Endothelial cell of umbilical vein (primary cell): ENCODE data around the gene CCDC69. TPM values are rescaled to one million over a fixed set of nuclear protein-coding genes. Genes with fewer than 3 reads are reported as not detected.

ENCODE experiments used
- BruUV-seq: library from RNA; stranded (reverse); fragments of 400-500 nt; replicated peaks from 2 replicates; lab custom pipeline; 2021; lab: Mats Ljungman, UMichigan
- CTCF ChIA-PET: fragments of 300-600, 350-600 bp; sonication (Branson Sonifier 250); formaldehyde crosslinking; loops from one replicate; lab custom pipeline; 2021; ENCODE audit warnings: antibody characterized with exemption, inconsistent platforms; lab: Charles Lee
- POLR2A ChIA-PET: fragments of 300-600, 350-600 bp; sonication (Branson Sonifier 250); formaldehyde crosslinking; loops from one replicate; lab custom pipeline; 2021; ENCODE audit warnings: antibody characterized with exemption, inconsistent platforms; lab: Charles Lee
- DNase-seq: peaks from one replicate; pipeline ENCODE4 v3.0.0-alpha.2; 2011; ENCODE audit warnings: low read depth, low spot score
- FAIRE-seq: peaks from 2 replicates; lab custom pipeline; 2011; peaks lifted over from hg19 to GRCh38; lab: Jason Lieb, UNC
- H2AFZ ChIP-seq: 2 replicates; pipeline ENCODE4 v1.6.0; 2012; ENCODE audit warnings: low read depth, low read length, control low read depth, inconsistent platforms
- H3K27ac ChIP-seq: 2 replicates; pipeline ENCODE4 v1.5.1; 2011; ENCODE audit warnings: low read depth, mild to moderate bottlenecking, control low read depth, low read length, moderate library complexity; ENCODE audit not compliant: insufficient read depth
- H3K27me3 ChIP-seq, 2 experiments: 2 replicates each; pipeline versions ENCODE4 v1.6.0 to v1.6.1; 2011; ENCODE audit warnings: low read length in 2 of 2, mixed read lengths in 1 of 2; ENCODE audit not compliant: control insufficient read depth in 2 of 2, insufficient read depth in 2 of 2
- H3K36me3 ChIP-seq, 2 experiments: 2 replicates in 1 of 2; 3 replicates in 1 of 2; pipeline ENCODE4 v1.5.1; 2011; ENCODE audit warnings: low read length in 2 of 2, mild to moderate bottlenecking in 1 of 2, moderate library complexity in 1 of 2; ENCODE audit not compliant: control insufficient read depth in 2 of 2, insufficient read depth in 2 of 2; ENCODE audit errors: extremely low read depth in 1 of 2
- H3K4me1 ChIP-seq: 3 replicates; pipeline ENCODE4 v1.5.1; 2011; ENCODE audit warnings: mild to moderate bottlenecking, low read length; ENCODE audit not compliant: control insufficient read depth, insufficient read depth; ENCODE audit errors: extremely low read depth
- H3K4me2 ChIP-seq: 2 replicates; pipeline ENCODE4 v1.6.1; 2011; ENCODE audit warnings: low read length, control low read depth, mixed read lengths; ENCODE audit not compliant: insufficient read depth
- H3K4me3 ChIP-seq, 3 experiments: fragments of 200-600 bp in 1 of 3; sonication (generic), shearing (Covaris generic) in 1 of 3; replicated peaks in 1 of 3; 2 replicates each; pipeline ENCODE4 v1.5.1; 2011 to 2016; ENCODE audit warnings: control low read depth in 3 of 3, low read length in 3 of 3, mild to moderate bottlenecking in 2 of 3, inconsistent platforms in 1 of 3, low read depth in 1 of 3, moderate library complexity in 1 of 3; ENCODE audit not compliant: insufficient read depth in 1 of 3
- H3K79me2 ChIP-seq: 2 replicates; pipeline ENCODE4 v1.6.0; 2012; ENCODE audit warnings: low read length, inconsistent platforms; ENCODE audit not compliant: control insufficient read depth, insufficient read depth
- H3K9ac ChIP-seq: replicated peaks from 2 replicates; pipeline ENCODE3; 2011; ENCODE audit warnings: low read length, control low read depth; ENCODE audit not compliant: insufficient read depth; ENCODE audit errors: extremely low read depth
- H3K9me1 ChIP-seq: replicated peaks from 3 replicates; pipeline ENCODE4 v1.6.0; 2011; ENCODE audit warnings: mild to moderate bottlenecking, low read length; ENCODE audit not compliant: control insufficient read depth, insufficient read depth; ENCODE audit errors: extremely low read depth
- H3K9me3 ChIP-seq: replicated peaks from 2 replicates; pipeline ENCODE4 v1.5.1; 2012; ENCODE audit warnings: low read length, inconsistent platforms; ENCODE audit not compliant: control insufficient read depth, insufficient read depth
- H4K20me1 ChIP-seq: replicated peaks from 2 replicates; pipeline ENCODE3; 2011; ENCODE audit warnings: mild to moderate bottlenecking, low read length; ENCODE audit not compliant: control insufficient read depth, insufficient read depth; ENCODE audit errors: extremely low read depth
- CTCF ChIP-seq, 2 donors: IDR thresholded peaks; 1 replicate in 1 of 2; 2 replicates in 1 of 2; pipeline ENCODE4 v1.5.1; 2011; ENCODE audit warnings: low read length in 2 of 2, mild to moderate bottlenecking in 2 of 2, moderate library complexity in 2 of 2, control low read depth in 1 of 2, inconsistent platforms in 1 of 2, low read depth in 1 of 2; ENCODE audit not compliant: insufficient read depth in 1 of 2; ENCODE audit errors: extremely low read depth in 1 of 2
- EZH2 ChIP-seq: IDR thresholded peaks from 2 replicates; pipeline ENCODE4 v1.6.1; 2012; ENCODE audit warnings: borderline replicate concordance, low read depth, mild to moderate bottlenecking, moderate library complexity, low read length, inconsistent platforms; ENCODE audit not compliant: severe bottlenecking
- FOS ChIP-seq: IDR thresholded peaks from 2 replicates; pipeline ENCODE4 v1.6.1; 2011; ENCODE audit warnings: mild to moderate bottlenecking, low read length, moderate library complexity, borderline replicate concordance; ENCODE audit not compliant: insufficient read depth
- GATA2 ChIP-seq: IDR thresholded peaks from 2 replicates; pipeline ENCODE4 v1.7.0; 2011; ENCODE audit warnings: low read depth, mild to moderate bottlenecking, moderate library complexity, mixed read lengths, low read length; ENCODE audit not compliant: insufficient read length, insufficient read depth
- JUN ChIP-seq: IDR thresholded peaks from 2 replicates; pipeline ENCODE4 v1.6.1; 2011; ENCODE audit warnings: borderline replicate concordance, low read depth; ENCODE audit not compliant: insufficient read length, insufficient read depth
- MAX ChIP-seq: IDR thresholded peaks from 2 replicates; pipeline ENCODE4 v1.6.1; 2011; ENCODE audit not compliant: insufficient read depth, insufficient read length
- MYC ChIP-seq: IDR thresholded peaks from one replicate; pipeline ENCODE4 v1.6.1; 2011; ENCODE audit warnings: mild to moderate bottlenecking, low read depth, low read length
- POLR2A ChIP-seq: IDR thresholded peaks from 2 replicates; pipeline ENCODE4 v1.6.1; 2012; ENCODE audit warnings: low read depth, mild to moderate bottlenecking, control low read depth, low read length
- POLR2AphosphoS5 ChIP-seq: IDR thresholded peaks from 2 replicates; pipeline ENCODE4 v1.6.1; 2012; ENCODE audit warnings: low read depth, mild to moderate bottlenecking, control low read depth, low read length, moderate library complexity; ENCODE audit not compliant: insufficient read depth
- dilution Hi-C: fragments of 300-500 bp; cut with MboI; formaldehyde crosslinking; loops from one replicate; pipeline ENCODE4 v1.15.0; 2019; ENCODE audit warnings: low sequenced_read_pairs; ENCODE audit not compliant: extremely low pct_ligation_motif_present
- intact Hi-C: fragments of 100-400 bp; cut with micrococcal nuclease; formaldehyde crosslinking; loops from one replicate; pipeline ENCODE4 v1.10.0; 2022
- polyA plus RNA-seq, 4 experiments: library from polyadenylated mRNA; depleted of rRNA in 3 of 4; stranded (reverse) in 3 of 4; unstranded in 1 of 4; fragments of >200 nt; gene quantifications; 2 replicates each; pipeline versions ENCODE4 v1.2.1 to v1.2.3, GENCODE V29; 2011 to 2012; ENCODE audit warnings: missing spikeins in 1 of 4
- total RNA-seq: library from RNA; stranded (reverse); gene quantifications from 2 replicates; pipeline ENCODE4 v1.2.3, GENCODE V29; 2021

CCDC69 gene
- total and polyA plus RNA-seq, 2 donors (not counting 3 experiments of a cell fraction or from before 2014, with no cell fraction given), result 4.1 to 4.5 TPM

GRCh38 chr5:151182524-151182900, 41.4 kb downstream of the CCDC69 start:
- H3K4me1 ChIP-seq, result no peaks in the 10 kb centered on the region
- ChIA-PET CTCF (interaction anchor here (0.9 to 1.8 kb wide), 4 partner anchors 15 to 57 kb away, joined by 3 to 6 read pairs (median 6); partner anchors contain the start of gene CCDC69), POLR2A (no interaction called here)
- BruUV-seq, result no TSS peak
- no peaks in the 10 kb centered on the region for H3K36me3 ChIP-seq
- H3K79me2 ChIP-seq, result no peaks in the 10 kb centered on the region
- H3K4me3 ChIP-seq, result no peak overlapping the region
- no peaks in the 10 kb centered on the region for H3K9me3 ChIP-seq
- H2AFZ ChIP-seq, result no peak overlapping the region
- TF ChIP-seq POLR2A, result no peak
- TF ChIP-seq GATA2, result no peak
- no peak for TF ChIP-seq POLR2AphosphoS5
- no peak for TF ChIP-seq FOS
- no peak for TF ChIP-seq MYC
- no peak for TF ChIP-seq MAX
- no peak for TF ChIP-seq EZH2
- no peak for TF ChIP-seq CTCF (IDR thresholded peaks at IDR 0.05; ENCODE audit: extremely low read depth in 1 of 2, insufficient read depth in 1 of 2, low read depth in 1 of 2, low read length in 2 of 2)
- TF ChIP-seq JUN, result no peak
- no peaks in the 10 kb centered on the region for H3K9me1 ChIP-seq
- no peaks in the 10 kb centered on the region for H4K20me1 ChIP-seq
- H3K27me3 ChIP-seq, result no peaks in the 10 kb centered on the region
- no peak overlapping the region for H3K27ac ChIP-seq
- no peak overlapping the region for H3K9ac ChIP-seq
- H3K4me2 ChIP-seq, result no peak overlapping the region
- FAIRE-seq (no peak), DNase-seq (no peak)
- intact Hi-C loops (no loop called here), dilution Hi-C loops (no loop called here)
